Tibial nerve (tissue), 4 donors: ENCODE measurements around the gene LATS2. TPM values are rescaled to one million over a fixed set of nuclear protein-coding genes. Genes with fewer than 3 reads are reported as not detected.
A peak's percentile ranks its signal among the peaks of the same experiment; 100 is the strongest.

Experiments
- DNase-seq, 2 donors: peaks; one replicate each; pipeline ENCODE4 v3.0.0-alpha.2; 2019; ENCODE audit warnings: low spot score in 2 of 2
- H3K27ac ChIP-seq, 4 donors: fragments of 200-600 bp; sonication (generic) in 3 of 4; one replicate each; pipeline ENCODE4 v1.5.1; 2017 to 2019; ENCODE audit warnings: mild to moderate bottlenecking in 1 of 4
- H3K27me3 ChIP-seq, 2 donors: fragments of 200-600 bp; sonication (generic) in 1 of 2; one replicate each; pipeline versions ENCODE4 v1.5.1 to v1.6.0; 2017 to 2019
- H3K36me3 ChIP-seq, 3 donors: fragments of 200-600 bp; sonication (generic); one replicate each; pipeline ENCODE4 v1.5.1; 2018 to 2019
- H3K4me1 ChIP-seq, 4 donors: fragments of 200-600 bp; sonication (generic) in 3 of 4; one replicate each; pipeline ENCODE4 v1.5.1; 2017 to 2019
- H3K4me3 ChIP-seq, 4 donors: fragments of 200-600 bp; sonication (generic) in 3 of 4; one replicate each; pipeline ENCODE4 v1.5.1; 2017 to 2019; ENCODE audit warnings: mild to moderate bottlenecking in 1 of 4, moderate library complexity in 1 of 4
- H3K9me3 ChIP-seq, 4 donors: fragments of 200-600 bp; sonication (generic) in 3 of 4; one replicate each; pipeline ENCODE4 v1.5.1; 2017 to 2019
- CTCF ChIP-seq, 5 experiments: fragments of 200-600 bp in 3 of 5; fragments of 450-650 bp in 2 of 5; sonication (generic) in 3 of 5; IDR thresholded peaks; one replicate each; pipeline ENCODE4 v1.5.1; 2016 to 2019; ENCODE audit warnings: antibody characterized with exemption in 5 of 5, mild to moderate bottlenecking in 3 of 5, moderate library complexity in 2 of 5
- EP300 ChIP-seq, 2 donors: sonication (generic); formaldehyde crosslinking; IDR thresholded peaks; one replicate each; pipeline ENCODE4 v1.6.1; 2017; ENCODE audit warnings: antibody characterized with exemption in 2 of 2, mild to moderate bottlenecking in 1 of 2
- POLR2A ChIP-seq, 2 donors: fragments of 450-650 bp; IDR thresholded peaks; one replicate each; pipeline ENCODE4 v1.6.1; 2017; ENCODE audit warnings: antibody characterized with exemption in 2 of 2, mild to moderate bottlenecking in 2 of 2, moderate library complexity in 2 of 2
- WGBS, 2 donors: methylation state at CpG; one replicate each; pipeline ENCODE4 v1.1.5; 2018; 5-methylcytosine and 5-hydroxymethylcytosine counted together
- total RNA-seq, 4 donors: library from RNA; depleted of rRNA; stranded (reverse); fragments of >200 nt; gene quantifications; one replicate each; pipeline ENCODE4 v1.1.0, GENCODE V29; 2016

Gene LATS2
- total RNA-seq, 4 donors from 2014 or later, result 40.2 to 49.4 (median 42.3) TPM

GRCh38 chr13:21069561-21070004 is 8.2 kb upstream of the LATS2 start:
- Histone ChIP-seq H3K27me3 (no peaks in the 10 kb centered on the region), H3K27ac (peak overlapping the region in 2 of 4 donors; percentile 66 to 70), H3K36me3 (no peaks in the 10 kb centered on the region), H3K4me3 (no peak overlapping the region), H3K4me1 (peaks cover 0 to 33% (median 2%) of the 10 kb centered on the region in 4 donors), H3K9me3 (no peaks in the 10 kb centered on the region)
- TF ChIP-seq EP300 (IDR thresholded peaks at IDR 0.05) (peak; percentile 54 to 88), POLR2A (IDR thresholded peaks at IDR 0.05) (no peak)
- WGBS, 2 donors, result 25 to 35% methylated on average over 6 of the region's 6 CpGs
- peak in 1 of 2 donors; percentile 49 for DNase-seq

GRCh38 chr13:21067848-21068247 is 6.5 kb upstream of the LATS2 start:
- no peak for DNase-seq
- Histone ChIP-seq H3K27me3 (no peaks in the 10 kb centered on the region), H3K27ac (no peak overlapping the region), H3K9me3 (no peaks in the 10 kb centered on the region), H3K4me1 (peaks cover 0 to 30% (median 2%) of the 10 kb centered on the region in 4 donors), H3K4me3 (no peak overlapping the region), H3K36me3 (no peaks in the 10 kb centered on the region)
- WGBS, 2 donors, result 78 to 85% methylated on average over 4 of the region's 4 CpGs
- no peak for TF ChIP-seq POLR2A (IDR thresholded peaks at IDR 0.05)
- no peak for TF ChIP-seq EP300 (IDR thresholded peaks at IDR 0.05)
- TF ChIP-seq CTCF (IDR thresholded peaks at IDR 0.05), result no peak

GRCh38 chr13:21066946-21067345 is 5.6 kb upstream of the LATS2 start:
- H3K36me3 ChIP-seq, result no peaks in the 10 kb centered on the region
- no peak for DNase-seq
- peaks cover 0 to 31% (median 2%) of the 10 kb centered on the region in 4 donors for H3K4me1 ChIP-seq
- WGBS, 2 donors, result 91 to 93% methylated on average over 4 of the region's 4 CpGs
- TF ChIP-seq POLR2A (IDR thresholded peaks at IDR 0.05) (no peak), EP300 (IDR thresholded peaks at IDR 0.05) (no peak), CTCF (IDR thresholded peaks at IDR 0.05) (no peak)
- H3K27me3 ChIP-seq, result no peaks in the 10 kb centered on the region
- H3K4me3 ChIP-seq, result no peak overlapping the region
- H3K9me3 ChIP-seq, result no peaks in the 10 kb centered on the region
- H3K27ac ChIP-seq, result no peak overlapping the region

- Histone ChIP-seq H3K36me3 (no peaks in the 10 kb centered on the region), H3K27ac (no peak overlapping the region), H3K9me3 (no peaks in the 10 kb centered on the region), H3K4me3 (no peak overlapping the region), H3K27me3 (no peaks in the 10 kb centered on the region), H3K4me1 (peaks cover 0 to 23% (median 2%) of the 10 kb centered on the region in 4 donors)
- WGBS, 2 donors, result 80 to 89% methylated on average over 2 of the region's 2 CpGs
- DNase-seq, result no peak
- TF ChIP-seq CTCF (IDR thresholded peaks at IDR 0.05) (no peak), EP300 (IDR thresholded peaks at IDR 0.05) (no peak), POLR2A (IDR thresholded peaks at IDR 0.05) (no peak)
Measured at GRCh38 chr13:21065686-21066085, 4.3 kb upstream of the LATS2 start.

GRCh38 chr13:21063031-21063430 is 1.6 kb upstream of the LATS2 start:
- Histone ChIP-seq H3K36me3 (no peaks in the 10 kb centered on the region), H3K27me3 (no peaks in the 10 kb centered on the region), H3K4me3 (no peak overlapping the region), H3K27ac (peak overlapping the region in 1 of 4 donors; percentile 99), H3K9me3 (no peaks in the 10 kb centered on the region), H3K4me1 (peaks cover 0 to 26% (median 6%) of the 10 kb centered on the region in 4 donors)
- TF ChIP-seq CTCF (IDR thresholded peaks at IDR 0.05) (no peak), EP300 (IDR thresholded peaks at IDR 0.05) (no peak), POLR2A (IDR thresholded peaks at IDR 0.05) (no peak)
- no peak for DNase-seq
- WGBS, 2 donors, result 87 to 88% methylated on average over 2 of the region's 2 CpGs
